ENCODE measurements around the gene TIMM8B. TPM values are rescaled to one million over a fixed set of nuclear protein-coding genes. Genes with fewer than 3 reads are reported as not detected.

TIMM8B gene
- total and polyA plus RNA-seq, 10 of the 15 experiments (the other 5 are each of a cell fraction or from before 2014, with no cell fraction given) = 64.9 to 271 (median 139) TPM

GRCh38 chr11:112051768-112052167 lies 34.8 kb downstream of the TIMM8B start (continued):
- TF ChIP-seq, protein P1, sequence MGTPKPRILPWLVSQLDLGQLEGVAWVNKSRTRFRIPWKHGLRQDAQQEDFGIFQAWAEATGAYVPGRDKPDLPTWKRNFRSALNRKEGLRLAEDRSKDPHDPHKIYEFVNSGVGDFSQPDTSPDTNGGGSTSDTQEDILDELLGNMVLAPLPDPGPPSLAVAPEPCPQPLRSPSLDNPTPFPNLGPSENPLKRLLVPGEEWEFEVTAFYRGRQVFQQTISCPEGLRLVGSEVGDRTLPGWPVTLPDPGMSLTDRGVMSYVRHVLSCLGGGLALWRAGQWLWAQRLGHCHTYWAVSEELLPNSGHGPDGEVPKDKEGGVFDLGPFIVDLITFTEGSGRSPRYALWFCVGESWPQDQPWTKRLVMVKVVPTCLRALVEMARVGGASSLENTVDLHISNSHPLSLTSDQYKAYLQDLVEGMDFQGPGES (IDR thresholded peaks at IDR 0.05) = no peak
- no peak for TF ChIP-seq IRF4 (IDR thresholded peaks at IDR 0.05; ENCODE audit: low read depth, low read length)

- ATAC-seq = peak; percentile 84
- peaks cover 3% of the 10 kb centered on the region for H3K79me2 ChIP-seq (ENCODE audit: control insufficient read depth, insufficient read depth, low read length)
- POLR2A ChIA-PET = no interaction called here
- SMC1A ChIA-PET (ENCODE audit: uncharacterized antibody, unreplicated experiment) = interaction anchor here (0.7 to 2.2 kb wide), 5 partner anchors 10 to 390 kb away, joined by 3 to 8 read pairs (median 3); no protein-coding TSS in a partner anchor
- H3K4me1 ChIP-seq (ENCODE audit: control insufficient read depth, insufficient read depth, low read length) = peaks cover 36% of the 10 kb centered on the region
- CTCF ChIA-PET = no interaction called here
- no peak overlapping the region for H3K9ac ChIP-seq (ENCODE audit: control insufficient read depth, insufficient read depth, low read length)
- H2AFZ ChIP-seq (ENCODE audit: control insufficient read depth, low read depth, low read length) = no peak overlapping the region
- RAD21 ChIA-PET (ENCODE audit: unreplicated experiment) = no interaction called here
- peak; percentile 75 for FAIRE-seq
- in situ Hi-C loops (cut with MboI) (no loop called here), intact Hi-C loops (cut with micrococcal nuclease; ENCODE audit: unreplicated experiment) (no loop called here)
- WGBS (ENCODE audit: insufficient coverage, insufficient replicate concordance, low lambda C conversion rate, missing lambda C conversion rate) = 0% methylated on average over 3 of the region's 3 CpGs
- H3K36me3 ChIP-seq (ENCODE audit: control insufficient read depth in 2 of 2, insufficient read depth in 2 of 2, low read length in 1 of 2) = peaks cover 1 to 26% of the 10 kb centered on the region in 2 experiments
- peak; percentile 40 for DNase-seq (ENCODE audit: low read depth, low spot score)
- no peaks in the 10 kb centered on the region; the same call in 2 of the 3 replicates for H3K9me3 ChIP-seq (replicated peaks; ENCODE audit: control insufficient read depth, insufficient read depth, low read length)
- H3K27ac ChIP-seq (ENCODE audit: control insufficient read depth, insufficient read depth) = peak overlapping the region; percentile 72; the same call in 1 of the 2 replicates
- no TSS peak for BruUV-seq (replicated peaks)
- no peak overlapping the region for H3K4me3 ChIP-seq
- no peaks in the 10 kb centered on the region for H3K27me3 ChIP-seq (replicated peaks in 1 of 2; ENCODE audit: control insufficient read depth in 2 of 2, insufficient read depth in 2 of 2, low read length in 1 of 2)
- no peaks in the 10 kb centered on the region for H4K20me1 ChIP-seq (ENCODE audit: control insufficient read depth, insufficient read depth)
- H3K4me2 ChIP-seq (ENCODE audit: control insufficient read depth, insufficient read depth) = peak overlapping the region; percentile 68
- TF ChIP-seq SMAD5 (IDR thresholded peaks at IDR 0.05; ENCODE audit: low read depth) = no peak
- TF ChIP-seq IKZF1 (conservative IDR thresholded peaks at IDR 0.05) = 0 out of 2 replicates have a peak, but pooled peaks have one; percentile 47
- TF ChIP-seq NFIC (IDR thresholded peaks at IDR 0.05; ENCODE audit: low read depth, low read length) = peak; percentile 91
- TF ChIP-seq CTCF (IDR thresholded peaks at IDR 0.05 in 2 of 3, conservative IDR thresholded peaks at IDR 0.05 in 1 of 3; ENCODE audit: control insufficient read depth in 2 of 3, extremely low read depth in 1 of 3, insufficient read depth in 1 of 3, low read depth in 3 of 3, low read length in 3 of 3) = no peak
- TF ChIP-seq RAD21 (IDR thresholded peaks at IDR 0.05; ENCODE audit: insufficient read depth, low read depth, low read length) = no peak
- TF ChIP-seq MLLT1 (IDR thresholded peaks at IDR 0.05) = no peak
- no peak for TF ChIP-seq MXI1 (IDR thresholded peaks at IDR 0.05; ENCODE audit: low read depth, low read length)
- no peak for TF ChIP-seq ESRRA (IDR thresholded peaks at IDR 0.05; ENCODE audit: low read length)
- TF ChIP-seq MTA3 (IDR thresholded peaks at IDR 0.05; ENCODE audit: borderline replicate concordance, low read length) = no peak
- no peak for TF ChIP-seq WRNIP1 (IDR thresholded peaks at IDR 0.05; ENCODE audit: borderline replicate concordance, low read depth, low read length)
- peak; percentile 69 to 79 for TF ChIP-seq IKZF2 (IDR thresholded peaks at IDR 0.05)
- no peak for TF ChIP-seq CBX5 (IDR thresholded peaks at IDR 0.05; ENCODE audit: low read depth)
- TF ChIP-seq HDGF (IDR thresholded peaks at IDR 0.05) = no peak
- TF ChIP-seq CEBPB (IDR thresholded peaks at IDR 0.05; ENCODE audit: borderline replicate concordance in 1 of 2, low read depth in 2 of 2, low read length in 2 of 2) = no peak
- TF ChIP-seq KDM1A (IDR thresholded peaks at IDR 0.05; ENCODE audit: borderline replicate concordance) = no peak
- no peak for TF ChIP-seq SUPT20H (IDR thresholded peaks at IDR 0.05; ENCODE audit: borderline replicate concordance, control insufficient read depth, low read depth, low read length)
- 0 out of 2 replicates have a peak, but pooled peaks have one; percentile 21 for TF ChIP-seq STAT3 (IDR thresholded peaks at IDR 0.05; ENCODE audit: low read depth, low read length)
Observed at GRCh38 chr11:112050721-112051120, 35.8 kb downstream of the TIMM8B start.
